Uterus (tissue), 2 donors: Measurements from ENCODE around the gene PLOD3.

Experiments used
- CTCF ChIP-seq, 4 experiments: fragments of 200-600 bp in 2 of 4; fragments of 450-650 bp in 2 of 4; sonication (generic) in 2 of 4; IDR thresholded peaks; one replicate each; pipeline ENCODE4 v1.5.1; 2016 to 2019; ENCODE audit warnings: antibody characterized with exemption in 4 of 4, mild to moderate bottlenecking in 2 of 4, moderate library complexity in 1 of 4
- POLR2A ChIP-seq, 2 donors: fragments of 450-650 bp; IDR thresholded peaks; one replicate each; pipeline ENCODE4 v1.6.1; 2016; ENCODE audit warnings: antibody characterized with exemption in 2 of 2, mild to moderate bottlenecking in 1 of 2, moderate library complexity in 1 of 2

DNA sequence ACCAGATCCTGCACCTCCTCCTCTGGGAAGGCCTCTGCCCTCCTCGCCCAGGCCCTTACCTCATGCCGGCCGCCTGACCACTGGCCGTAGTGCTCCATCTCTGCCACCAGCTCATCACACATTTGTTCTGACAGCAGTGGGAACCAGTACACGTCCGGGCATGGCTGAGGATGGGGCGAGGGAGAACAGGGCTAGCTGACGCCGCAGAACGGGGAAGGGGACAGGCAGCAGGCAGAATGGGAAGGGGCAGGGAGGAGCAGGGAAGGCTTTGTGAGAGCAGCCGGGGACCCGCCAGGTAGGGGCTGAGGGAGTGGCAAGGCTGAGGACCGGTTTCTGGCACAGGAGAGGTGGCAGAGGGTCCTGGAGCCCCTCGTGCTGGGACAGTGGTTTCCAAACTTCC is 8.6 kb downstream of the PLOD3 start:
- TF ChIP-seq CTCF (IDR thresholded peaks at IDR 0.05) (no peak), POLR2A (IDR thresholded peaks at IDR 0.05) (no peak)
